IPS-18c (cell line): ENCODE data around the gene FAM174A.

Experiments
- H3K4me3 ChIP-seq: 2 replicates; pipeline ENCODE4 v1.7.0; 2013; ENCODE audit warnings: low read depth, mild to moderate bottlenecking, low read length, moderate library complexity; ENCODE audit not compliant: insufficient read depth
- H3K9me3 ChIP-seq: one replicate; pipeline ENCODE4 v1.6.1; 2013; ENCODE audit warnings: mild to moderate bottlenecking, low read length, moderate library complexity; ENCODE audit not compliant: control insufficient read depth, insufficient read depth

The FAM174A gene

DNA sequence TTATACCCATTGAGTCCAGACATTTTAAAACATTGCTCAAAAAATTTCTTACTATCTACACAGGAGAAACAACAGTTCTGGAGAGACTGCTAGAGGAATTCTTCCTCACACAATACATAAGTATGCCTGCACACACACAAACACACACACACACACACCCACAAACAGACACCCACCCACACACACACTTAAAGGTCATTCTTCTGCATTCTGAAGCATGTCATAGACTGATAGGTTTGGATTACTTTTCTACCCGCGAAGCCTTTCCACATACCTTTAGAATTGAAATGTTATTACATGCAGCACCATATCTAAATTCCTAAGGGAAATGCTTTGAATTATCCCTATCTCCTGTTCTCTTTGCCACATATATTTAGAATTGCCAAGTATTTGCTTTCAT is 80.2 kb downstream of the FAM174A start:
- no peak overlapping the region for H3K4me3 ChIP-seq
- H3K9me3 ChIP-seq: no peaks in the 10 kb centered on the region

- Histone ChIP-seq H3K9me3 (no peaks in the 10 kb centered on the region), H3K4me3 (no peak overlapping the region)
These were observed 81.1 kb downstream of the FAM174A start for GRCh38 chr5:100616291-100616690.

- no peak overlapping the region for H3K4me3 ChIP-seq
- H3K9me3 ChIP-seq: no peaks in the 10 kb centered on the region
These were observed 81.8 kb downstream of the FAM174A start for GRCh38 chr5:100616981-100617380.

- Histone ChIP-seq H3K9me3 (no peaks in the 10 kb centered on the region), H3K4me3 (no peak overlapping the region)
These were observed 88.5 kb downstream of the FAM174A start for GRCh38 chr5:100623719-100624118.

GRCh38 chr5:100634937-100635534 is 99.9 kb downstream of the FAM174A start:
- Histone ChIP-seq H3K4me3 (no peak overlapping the region), H3K9me3 (no peaks in the 10 kb centered on the region)
